Right forelimb (tissue), 1 donor: ENCODE data around the gene DRAXIN.

Source experiments
- DNase-seq: peaks from one replicate; pipeline ENCODE4 v3.0.0-alpha.2; 2018

The DRAXIN gene

DNA sequence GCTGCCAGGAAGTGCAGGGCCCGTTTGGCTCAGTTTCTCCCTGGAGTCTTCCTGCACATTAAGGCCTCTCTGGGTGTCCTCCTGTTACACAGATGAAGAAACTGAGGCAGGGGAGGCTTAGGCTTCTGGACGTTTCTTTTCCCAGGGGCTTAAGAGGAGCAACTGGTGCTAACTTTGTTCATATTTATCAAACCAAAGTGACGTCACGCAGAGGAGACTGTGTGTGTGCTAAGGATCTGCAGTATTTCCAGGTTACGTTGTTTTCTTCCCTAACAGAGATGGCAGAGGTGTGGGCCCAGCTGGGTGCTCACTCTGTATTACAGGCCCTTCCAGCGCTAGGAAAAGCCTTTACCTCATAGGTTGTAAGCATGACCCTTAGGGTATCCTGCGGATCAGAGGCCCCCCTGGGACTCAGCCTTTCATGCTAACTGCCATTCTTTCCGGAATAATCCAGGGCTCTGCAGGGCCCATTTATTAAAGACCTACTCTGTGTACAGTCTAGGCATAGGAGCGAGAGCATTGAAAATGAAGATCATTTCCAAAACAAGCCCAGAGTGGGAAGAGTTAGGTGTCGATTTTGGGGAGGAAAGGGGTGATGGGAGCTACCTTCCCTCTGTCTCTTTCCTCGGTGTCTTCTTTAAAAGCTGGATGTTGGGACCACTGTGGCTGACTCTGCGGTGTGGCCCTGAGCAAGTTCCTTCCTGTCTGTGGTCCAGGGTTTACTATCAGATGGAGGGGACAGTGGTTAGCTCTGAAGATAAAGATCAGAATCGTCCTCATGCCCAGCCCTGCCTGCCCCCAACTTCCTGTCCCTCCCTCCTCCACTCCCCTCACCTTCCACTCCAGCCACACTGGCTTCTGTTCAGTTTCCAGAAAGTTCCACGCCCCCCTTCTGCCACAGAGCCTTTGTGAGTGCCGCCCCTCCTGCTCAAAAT is 49.0 kb downstream of the DRAXIN start:
- DNase-seq = no peak

DNA sequence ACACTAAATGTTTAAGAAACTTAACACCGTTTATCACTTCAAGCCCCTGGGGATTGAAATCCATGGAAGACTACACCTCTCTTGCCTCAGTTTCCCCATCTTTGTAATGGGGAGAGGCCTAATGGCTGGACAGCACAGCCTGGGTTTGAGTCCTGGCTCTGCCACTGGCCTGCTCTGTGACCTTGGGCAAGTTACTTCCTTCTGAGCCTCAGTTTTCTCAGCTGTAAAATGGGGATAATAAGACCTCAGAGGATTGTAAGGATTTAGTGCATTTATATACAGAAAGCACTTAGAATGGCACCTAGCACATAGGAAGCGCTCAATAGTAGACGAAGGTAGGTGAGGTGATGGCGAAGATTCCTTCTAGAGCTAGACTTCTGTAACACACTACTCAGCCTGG is 50.0 kb downstream of the DRAXIN start:
- DNase-seq = no peak

GRCh38 chr1:11741919-11742558 is 50.5 kb downstream of the DRAXIN start:
- no peak for DNase-seq

GRCh38 chr1:11744287-11744686 is 52.8 kb downstream of the DRAXIN start:
- DNase-seq = no peak

DNA sequence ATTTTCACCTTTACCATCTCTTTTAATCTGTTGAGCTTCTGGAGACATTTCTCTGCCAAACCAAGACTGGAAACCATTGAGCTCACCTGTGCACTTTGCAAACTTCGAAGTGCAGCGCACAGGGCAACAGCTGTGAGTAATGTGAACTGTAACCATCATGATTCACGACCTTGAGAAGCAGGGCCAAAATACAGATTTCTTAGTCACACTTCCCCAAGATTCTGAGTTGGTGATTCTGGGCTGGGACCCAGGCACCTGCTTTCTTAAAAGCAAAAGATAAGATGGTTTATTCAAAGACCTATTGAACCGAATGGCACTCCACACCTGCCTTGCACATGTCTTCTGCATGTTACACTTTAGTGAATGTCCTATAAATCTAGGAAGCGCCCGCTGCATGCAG is 54.6 kb downstream of the DRAXIN start:
- no peak for DNase-seq

DNA sequence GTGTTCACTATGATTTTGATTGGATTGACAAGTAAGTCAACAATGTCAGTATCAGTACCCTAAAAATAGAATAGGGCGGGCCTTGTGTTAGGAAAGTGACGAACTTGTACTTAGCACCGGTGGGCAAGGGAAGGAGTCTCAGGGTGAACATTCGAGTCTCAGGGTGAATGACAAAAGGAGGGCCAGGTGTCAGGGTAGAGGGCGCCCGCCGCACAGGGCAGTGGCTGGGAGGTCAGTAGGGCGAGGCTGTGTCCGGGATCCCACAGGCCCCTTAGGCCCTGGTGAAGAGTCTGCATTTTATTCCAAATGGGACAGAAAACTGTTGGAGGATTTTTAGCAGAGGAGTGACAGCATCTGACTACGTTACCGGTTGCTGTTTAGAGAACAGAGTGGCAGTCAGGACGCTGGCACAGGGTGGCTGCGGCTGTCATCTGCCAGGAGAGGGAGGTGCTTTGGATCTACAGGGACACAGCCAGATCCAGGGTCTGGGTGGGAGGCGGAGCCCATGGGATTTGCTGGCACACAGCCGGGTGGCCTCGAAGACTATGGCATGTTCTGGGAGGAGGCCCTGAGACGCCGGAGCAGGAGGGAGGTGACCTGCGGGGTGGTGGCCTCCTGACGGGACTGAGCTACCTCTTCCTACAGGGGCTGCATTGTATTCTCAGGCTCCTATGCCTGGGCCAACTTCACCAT is 55.4 kb downstream of the DRAXIN start:
- DNase-seq = no peak

- DNase-seq = no peak
Observed at GRCh38 chr1:11748294-11749202, 57.0 kb downstream of the DRAXIN start.

DNA sequence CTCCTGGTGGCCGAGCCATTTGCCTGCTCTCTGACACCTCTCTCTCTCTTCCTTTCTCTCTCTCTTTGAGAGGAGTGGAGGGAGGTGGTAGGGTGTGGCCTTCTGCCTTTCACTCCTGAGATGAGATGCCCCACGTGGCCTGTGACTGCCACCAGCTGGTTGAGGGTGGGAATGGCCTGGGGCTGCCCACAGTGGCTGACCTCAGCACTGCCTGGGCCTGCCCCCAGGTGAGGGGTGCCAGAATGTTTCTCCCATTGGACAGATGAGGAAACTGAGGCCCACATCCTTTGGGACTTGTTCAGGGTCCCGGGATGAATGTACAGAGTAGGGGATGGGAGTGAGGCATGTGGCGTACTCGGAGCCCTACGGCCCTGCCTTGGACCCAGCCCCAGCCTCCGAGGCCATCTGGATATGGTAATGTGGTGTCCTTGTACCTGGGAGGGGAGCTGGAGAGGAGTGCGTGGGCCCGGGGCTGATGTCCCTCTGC is 57.7 kb downstream of the DRAXIN start:
- DNase-seq = no peak

GRCh38 chr1:11749996-11750395 is 58.5 kb downstream of the DRAXIN start:
- DNase-seq = no peak

DNA sequence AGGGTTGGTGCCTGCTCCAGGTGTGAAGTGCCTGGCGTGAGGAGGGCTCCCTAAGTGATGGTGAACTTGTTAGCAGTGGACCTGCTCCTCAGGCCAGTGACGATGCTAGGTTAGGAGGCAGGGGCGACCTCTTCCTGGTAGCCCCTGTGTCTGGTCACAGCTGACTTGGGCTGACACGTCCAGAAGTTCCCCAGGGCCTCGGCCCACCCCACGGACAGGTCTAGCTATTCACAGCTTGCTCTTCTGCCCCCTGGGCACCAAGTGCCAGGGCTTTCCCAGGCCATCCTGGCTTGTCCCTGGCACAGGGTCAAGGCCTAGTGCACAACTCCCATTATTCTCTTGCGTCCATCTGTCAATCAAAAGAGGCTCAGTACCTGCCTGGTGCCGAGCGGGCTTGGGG is 59.6 kb downstream of the DRAXIN start:
- DNase-seq = no peak

GRCh38 chr1:11752359-11753088 is 61.0 kb downstream of the DRAXIN start:
- no peak for DNase-seq

GRCh38 chr1:11753555-11754208 is 62.2 kb downstream of the DRAXIN start:
- no peak for DNase-seq

DNA sequence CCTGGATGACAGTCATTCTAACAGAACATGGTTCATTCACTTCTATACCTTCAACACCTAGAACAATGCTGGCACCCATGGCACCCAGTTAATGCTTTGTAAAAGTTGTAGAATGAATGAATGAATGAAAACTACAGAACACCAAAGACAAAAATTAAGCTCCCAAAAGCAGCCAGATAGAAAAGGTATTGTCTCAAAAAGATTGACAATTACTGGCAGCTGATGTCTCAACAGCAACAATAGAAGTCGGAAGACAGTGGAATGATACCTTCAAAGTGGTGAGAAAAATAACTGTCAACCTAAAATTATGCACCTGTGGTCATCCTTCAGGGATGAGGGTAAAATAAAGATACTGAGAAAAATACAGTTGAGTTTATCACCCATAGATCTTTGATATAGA is 65.5 kb downstream of the DRAXIN start:
- DNase-seq = no peak

- DNase-seq = no peak
Observed at GRCh38 chr1:11759791-11760190, 68.3 kb downstream of the DRAXIN start.

GRCh38 chr1:11761285-11761684 is 69.8 kb downstream of the DRAXIN start:
- no peak for DNase-seq

GRCh38 chr1:11761988-11762406 is 70.5 kb downstream of the DRAXIN start, which contains the start of gene C1orf167:
Gene C1orf167 (plus strand): TSS chr1:11762193. CDS start chr1:11764401, 2,208 bp downstream.
- no peak for DNase-seq

GRCh38 chr1:11764115-11764514 is 72.6 kb downstream of the DRAXIN start:
- no peak for DNase-seq

GRCh38 chr1:11764519-11764918 is 73.0 kb downstream of the DRAXIN start:
- DNase-seq = no peak

DNA sequence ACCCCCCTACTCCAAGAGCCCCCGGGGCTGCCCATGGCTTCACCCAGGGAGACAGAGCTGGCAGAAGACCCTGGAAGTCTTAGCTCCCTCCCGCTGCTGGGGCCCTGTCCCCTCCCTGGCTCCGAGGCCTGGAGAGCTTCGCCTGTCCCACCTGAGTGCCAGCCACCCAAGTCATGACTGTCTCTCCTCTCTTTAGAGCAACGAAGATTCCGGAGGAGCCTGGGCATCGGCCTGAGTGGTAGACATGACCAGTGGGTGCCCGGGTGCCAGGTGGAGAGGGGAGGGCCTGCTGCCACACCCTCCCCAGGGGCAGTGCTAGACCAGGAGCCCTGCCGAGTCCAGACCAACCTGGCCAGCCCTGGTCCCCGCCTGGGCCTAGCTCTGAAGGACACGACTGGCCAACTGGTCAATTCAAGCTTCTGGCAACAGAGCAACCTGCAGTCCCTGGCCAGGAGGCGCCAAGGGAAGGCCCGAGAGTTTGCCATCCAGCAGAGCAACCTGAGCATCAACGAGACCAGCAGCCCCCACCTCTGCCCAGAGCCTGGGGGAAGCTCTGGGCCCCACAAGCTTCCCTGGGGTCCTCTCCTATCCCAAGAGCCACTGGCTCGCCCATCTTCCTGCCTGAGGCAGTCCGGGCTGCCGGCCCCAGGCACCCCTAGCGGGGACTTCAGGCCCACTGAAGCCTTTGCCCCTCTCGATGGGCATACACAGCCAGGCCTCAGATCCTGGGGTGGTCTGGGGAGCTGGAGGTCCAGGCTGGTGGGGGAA is 74.3 kb downstream of the DRAXIN start:
- no peak for DNase-seq

DNA sequence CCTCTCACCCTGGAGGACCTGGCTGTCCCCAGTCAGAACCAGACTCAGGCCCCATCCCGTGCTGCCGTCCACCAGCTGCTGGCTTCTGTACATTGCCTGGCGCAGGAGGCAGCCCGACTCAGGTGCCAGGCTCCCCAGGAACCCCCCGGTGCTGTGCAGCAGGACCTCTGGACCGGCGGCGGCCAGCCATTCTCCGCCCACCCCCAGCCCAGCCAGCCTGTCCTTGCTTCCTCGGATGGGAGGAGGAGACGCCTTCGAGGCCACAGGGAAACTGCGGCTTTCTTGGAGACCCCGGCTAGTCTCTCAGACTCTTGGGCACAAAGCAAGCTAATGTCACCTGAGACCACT is 74.9 kb downstream of the DRAXIN start:
- no peak for DNase-seq
